ENCODE results near the gene SGK1.

DNA sequence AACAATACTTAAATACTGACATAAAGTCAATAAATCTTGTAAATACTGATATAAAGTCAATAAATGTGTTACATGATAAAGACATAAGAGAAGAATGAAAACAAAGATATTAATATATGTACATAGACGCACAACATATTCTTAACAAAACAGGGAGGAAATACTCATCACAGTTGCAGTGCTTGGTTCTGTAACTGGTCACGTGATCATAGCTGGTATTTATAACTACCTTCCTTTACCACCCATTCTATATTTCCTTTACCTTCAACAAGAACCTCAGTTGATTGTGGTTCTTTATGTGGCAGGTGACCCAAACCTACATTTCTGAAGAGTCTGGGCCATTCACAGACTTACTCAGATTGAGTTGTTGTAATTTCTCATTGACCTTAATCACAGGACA is 131.6 kb downstream of the SGK1 start:
- TF ChIP-seq, protein P1, sequence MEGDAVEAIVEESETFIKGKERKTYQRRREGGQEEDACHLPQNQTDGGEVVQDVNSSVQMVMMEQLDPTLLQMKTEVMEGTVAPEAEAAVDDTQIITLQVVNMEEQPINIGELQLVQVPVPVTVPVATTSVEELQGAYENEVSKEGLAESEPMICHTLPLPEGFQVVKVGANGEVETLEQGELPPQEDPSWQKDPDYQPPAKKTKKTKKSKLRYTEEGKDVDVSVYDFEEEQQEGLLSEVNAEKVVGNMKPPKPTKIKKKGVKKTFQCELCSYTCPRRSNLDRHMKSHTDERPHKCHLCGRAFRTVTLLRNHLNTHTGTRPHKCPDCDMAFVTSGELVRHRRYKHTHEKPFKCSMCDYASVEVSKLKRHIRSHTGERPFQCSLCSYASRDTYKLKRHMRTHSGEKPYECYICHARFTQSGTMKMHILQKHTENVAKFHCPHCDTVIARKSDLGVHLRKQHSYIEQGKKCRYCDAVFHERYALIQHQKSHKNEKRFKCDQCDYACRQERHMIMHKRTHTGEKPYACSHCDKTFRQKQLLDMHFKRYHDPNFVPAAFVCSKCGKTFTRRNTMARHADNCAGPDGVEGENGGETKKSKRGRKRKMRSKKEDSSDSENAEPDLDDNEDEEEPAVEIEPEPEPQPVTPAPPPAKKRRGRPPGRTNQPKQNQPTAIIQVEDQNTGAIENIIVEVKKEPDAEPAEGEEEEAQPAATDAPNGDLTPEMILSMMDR (IDR thresholded peaks at IDR 0.05 in 8 of 11, conservative IDR thresholded peaks at IDR 0.05 in 3 of 11): no peak
- TF ChIP-seq POLR2A (IDR thresholded peaks at IDR 0.05): no peak
- no peak for TF ChIP-seq POLR2AphosphoS5 (IDR thresholded peaks at IDR 0.05)
